HG02763 (cell line): ENCODE data around the gene GRID1.
"Not testable (repeated sequence)": the region's sequence is repeated elsewhere in the genome, so short reads cannot be mapped to it uniquely, and the experiment has no call there.

ENCODE experiments used
- ATAC-seq: cut with Tn5 transposase; IDR thresholded peaks from one replicate; pipeline ENCODE4 v1.9.1; 2021; ENCODE audit warnings: mild to moderate bottlenecking, moderate library complexity; ENCODE audit not compliant: unreplicated experiment

GRID1 gene

DNA sequence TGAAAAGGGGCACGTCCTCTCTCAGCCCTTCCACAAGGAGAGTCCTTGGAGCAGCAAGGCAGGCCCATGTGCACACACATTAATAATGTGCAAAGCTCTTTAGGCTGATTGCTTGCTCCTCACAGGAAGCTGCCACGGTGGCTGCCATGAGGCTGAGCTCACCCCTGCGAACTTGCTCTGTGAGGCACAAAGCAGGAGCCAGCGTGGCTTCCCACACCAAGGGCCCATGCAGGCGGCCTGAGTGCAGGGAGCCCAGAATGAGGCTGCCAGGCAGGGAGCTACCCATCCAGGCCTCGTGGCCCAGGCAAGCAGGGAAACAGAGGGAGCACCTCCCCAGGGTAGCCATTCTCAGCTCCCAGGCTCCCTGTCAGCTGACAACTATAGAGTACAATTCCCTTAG is 242.9 kb downstream of the GRID1 start:
- no peak for ATAC-seq

DNA sequence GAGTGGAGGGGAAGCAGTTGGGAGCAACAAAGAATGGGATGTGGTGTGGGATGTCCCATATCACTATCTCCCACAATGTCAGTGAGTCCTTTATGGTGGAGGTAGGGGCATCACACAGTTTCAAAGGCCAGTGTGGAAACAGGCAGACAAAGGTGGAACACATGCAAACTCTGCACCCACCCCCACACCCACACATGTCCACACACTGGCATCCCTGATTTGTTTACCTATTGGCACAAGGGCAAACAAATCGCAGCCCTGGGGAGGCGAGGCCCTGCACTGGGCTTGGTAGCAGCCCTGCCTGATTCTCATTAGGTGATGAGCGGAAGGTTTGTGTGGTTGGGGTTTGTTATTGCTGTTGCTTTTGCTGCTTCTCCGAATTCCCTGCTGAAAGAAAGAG is 243.3 kb downstream of the GRID1 start:
- ATAC-seq: no peak

DNA sequence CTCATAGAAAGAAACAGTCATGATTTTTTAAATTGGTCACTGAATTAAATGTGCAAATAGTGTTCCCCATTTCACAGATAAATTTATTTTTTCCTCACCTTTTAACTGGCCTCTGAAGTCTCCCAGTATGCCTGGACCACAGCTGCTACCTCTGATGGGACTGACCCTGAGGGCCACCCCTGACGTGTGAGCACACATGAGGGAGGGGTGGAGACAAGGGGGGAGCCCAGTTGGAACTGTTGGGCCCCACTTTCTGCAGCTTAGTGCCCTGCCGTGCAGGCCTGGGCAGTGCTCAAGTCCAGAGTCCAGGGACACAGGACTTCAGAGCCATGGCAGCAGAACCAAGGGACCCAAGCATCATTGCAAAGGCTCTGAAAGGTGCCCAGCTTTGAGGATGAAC is 243.9 kb downstream of the GRID1 start:
- no peak for ATAC-seq

DNA sequence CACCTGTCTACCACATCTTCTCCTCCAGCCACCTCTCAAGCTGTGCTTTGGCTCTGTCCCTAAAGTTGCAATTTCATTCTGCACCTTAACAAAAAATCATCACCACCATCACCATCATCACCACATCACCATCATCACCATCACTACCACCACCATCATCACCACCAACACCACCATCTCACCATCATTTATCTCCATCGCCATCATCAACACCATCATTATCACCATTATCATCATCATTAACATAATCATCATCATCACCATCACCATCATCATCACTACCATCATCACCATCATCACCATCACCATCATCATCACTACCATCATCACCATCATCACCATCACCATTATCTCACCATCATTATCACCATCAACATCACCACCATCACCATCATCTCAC is 245.4 kb downstream of the GRID1 start:
- ATAC-seq: no peak

DNA sequence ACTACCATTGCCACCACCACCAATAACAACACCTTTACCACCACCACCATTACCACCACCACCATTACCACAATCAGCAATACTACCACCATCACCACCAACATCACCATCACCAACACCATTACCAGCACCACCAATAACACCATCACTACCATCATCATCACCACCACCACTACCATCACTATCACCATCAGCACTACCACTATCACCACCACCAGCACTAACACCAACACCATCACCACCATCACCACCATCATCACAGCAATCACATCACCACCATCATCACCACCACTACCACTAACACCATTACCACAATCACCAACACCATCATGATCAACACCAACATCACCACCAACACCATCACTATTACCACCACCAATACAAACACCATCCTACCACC is 249.5 kb downstream of the GRID1 start:
- ATAC-seq: no peak

DNA sequence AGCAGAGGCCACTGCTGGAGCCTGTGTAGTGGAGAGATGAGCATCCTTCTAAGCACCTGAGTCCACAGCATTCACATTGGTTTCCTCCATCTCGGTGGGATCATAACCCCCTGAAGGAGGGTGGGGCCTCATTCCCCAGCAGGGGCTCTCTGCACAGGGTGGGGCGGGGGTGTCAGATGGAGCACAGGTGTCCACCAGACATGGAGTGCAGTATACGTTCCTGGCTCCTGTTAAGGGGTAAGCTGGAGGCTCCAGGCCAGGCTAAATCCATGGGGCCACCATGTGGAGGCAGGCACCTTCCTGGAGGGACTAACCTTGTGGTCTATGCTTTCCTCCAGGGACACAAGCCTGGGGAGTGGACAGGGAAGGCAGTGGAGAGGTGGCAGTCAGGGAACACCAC is 252.6 kb downstream of the GRID1 start:
- no peak for ATAC-seq

DNA sequence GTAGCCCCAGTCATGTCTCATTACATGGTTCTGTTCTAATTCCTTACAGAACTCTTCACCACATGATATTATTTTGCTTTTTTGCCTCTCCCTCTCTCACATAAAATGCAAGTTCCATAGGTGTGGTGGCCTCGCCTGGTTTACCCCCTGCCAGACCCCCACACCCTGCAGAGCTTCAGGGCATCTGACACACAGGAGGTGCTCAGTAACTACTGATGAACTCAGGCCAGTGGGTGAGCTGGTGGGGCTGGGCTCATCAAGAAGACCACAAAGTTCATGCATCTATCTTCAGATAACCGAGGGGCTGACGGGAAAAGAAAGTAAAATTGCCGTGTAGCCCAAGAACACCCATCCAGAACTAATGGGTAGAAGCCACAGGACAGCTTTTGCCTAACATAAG is 253.1 kb downstream of the GRID1 start:
- no peak for ATAC-seq

DNA sequence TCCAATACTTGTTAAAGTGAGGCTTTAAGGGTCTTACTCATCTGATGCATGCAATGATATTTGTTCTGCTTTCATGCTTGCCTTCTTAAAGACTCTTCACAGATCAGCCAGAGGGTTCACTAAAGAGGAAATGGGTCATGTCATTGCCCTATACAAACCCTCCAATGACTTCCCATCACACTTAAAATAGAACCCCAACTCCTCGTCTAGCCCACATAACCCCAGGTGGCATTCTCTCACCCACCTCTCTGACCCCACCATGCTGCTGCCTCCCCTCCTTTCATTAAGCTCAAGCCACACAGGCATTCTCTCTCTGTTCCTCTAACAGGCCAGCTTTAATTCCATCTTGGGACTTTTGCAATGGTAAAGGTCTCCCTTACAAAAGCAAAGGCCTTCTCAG is 253.6 kb downstream of the GRID1 start:
- ATAC-seq: no peak

DNA sequence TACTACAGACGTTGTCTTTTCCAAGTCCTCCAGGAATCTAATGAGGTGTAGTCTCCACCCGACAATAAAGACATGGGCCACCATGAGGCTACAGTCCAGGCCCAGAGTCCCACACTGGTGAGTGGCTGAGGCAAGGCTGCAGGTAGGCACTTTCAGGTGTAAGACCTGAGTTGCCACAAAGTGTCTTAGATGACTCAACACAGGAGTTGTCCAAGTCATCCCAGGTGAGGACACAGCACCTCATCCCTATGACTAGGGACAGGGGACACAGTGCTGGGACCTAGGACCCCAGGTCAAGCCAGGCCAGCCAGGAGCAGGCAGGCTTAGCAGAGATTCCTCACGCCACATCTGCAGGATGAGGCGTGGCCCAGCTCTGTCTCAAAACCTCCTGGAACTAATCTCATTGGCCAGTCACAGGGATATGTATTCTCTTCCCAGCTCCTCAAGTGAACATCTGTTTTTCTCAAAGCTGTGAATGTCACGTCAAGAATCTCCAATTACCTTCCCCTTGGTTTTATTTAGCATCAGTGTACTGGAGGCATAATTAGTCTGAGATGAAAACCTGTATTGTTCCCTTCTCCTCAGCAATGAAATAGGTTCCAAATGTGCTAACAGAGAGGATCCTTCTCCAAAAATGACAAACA is 254.6 kb downstream of the GRID1 start:
- ATAC-seq: no peak

DNA sequence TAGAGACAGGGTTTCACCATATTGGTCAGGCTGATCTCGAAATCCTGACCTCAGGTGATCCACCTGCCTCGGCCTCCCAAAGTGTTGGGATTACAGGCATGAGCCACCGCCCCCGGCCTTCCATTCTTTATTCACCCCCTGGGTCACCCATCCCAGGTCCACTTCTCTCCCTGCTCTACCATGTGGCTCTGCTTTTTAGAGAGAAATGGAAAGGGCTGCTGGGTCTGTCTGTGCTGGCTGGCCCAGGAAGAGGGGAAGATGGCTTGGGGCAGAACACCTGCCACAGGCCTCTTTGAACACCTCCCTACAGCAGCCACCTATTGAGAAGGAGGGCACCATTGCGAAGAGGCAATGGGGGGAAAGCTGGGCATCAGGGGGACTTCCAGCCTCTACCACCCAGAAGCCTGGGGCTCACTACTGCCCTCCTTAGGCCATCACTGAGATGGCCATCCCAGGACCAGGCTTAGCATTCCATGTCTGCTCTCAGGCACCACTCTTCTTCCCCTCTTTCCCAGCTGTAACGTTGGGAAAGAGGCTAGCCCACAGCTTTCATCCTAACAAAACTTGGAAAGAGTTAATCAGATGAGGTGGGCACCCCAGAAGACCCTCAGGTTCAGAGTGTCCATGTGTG is 256.3 kb downstream of the GRID1 start:
- no peak for ATAC-seq

DNA sequence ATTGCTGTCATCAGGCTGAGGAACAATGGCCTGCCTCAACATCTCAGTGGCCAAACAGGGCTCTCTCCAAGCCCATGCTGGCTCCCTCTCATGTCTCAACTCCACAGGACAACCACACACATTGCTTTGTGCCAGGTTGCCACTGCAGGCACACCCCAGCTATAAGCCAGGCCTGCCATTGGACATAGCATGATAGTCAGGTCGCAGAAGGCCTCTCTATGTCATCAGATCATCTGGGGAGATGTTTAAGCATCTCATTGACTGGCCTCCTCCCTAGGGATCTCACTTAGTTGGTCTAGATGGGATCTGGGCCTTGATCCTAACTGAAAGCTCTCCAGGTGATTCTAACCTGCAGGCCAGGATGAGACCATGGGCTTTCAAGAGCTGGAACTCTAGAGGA is 257.2 kb downstream of the GRID1 start:
- no peak for ATAC-seq

DNA sequence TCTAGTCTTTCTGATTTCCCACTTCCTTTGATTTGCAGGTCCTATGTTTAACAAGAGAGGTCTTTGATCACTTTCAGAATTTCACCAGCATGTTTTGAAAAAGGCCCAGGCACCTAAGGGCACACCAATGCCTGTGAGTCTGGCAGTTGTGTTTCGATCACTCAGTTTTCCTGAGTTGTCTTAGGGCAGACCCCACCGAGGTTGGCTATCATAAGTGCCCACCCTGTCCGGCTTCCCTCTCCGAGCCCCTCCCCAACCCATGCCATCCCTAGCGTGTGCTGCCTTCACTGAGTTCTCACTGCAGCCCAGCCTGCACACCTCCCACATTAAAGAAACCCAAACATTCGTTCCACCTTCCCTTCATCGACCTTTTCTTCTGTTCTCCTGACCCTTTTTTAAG is 257.9 kb downstream of the GRID1 start:
- ATAC-seq: no peak

DNA sequence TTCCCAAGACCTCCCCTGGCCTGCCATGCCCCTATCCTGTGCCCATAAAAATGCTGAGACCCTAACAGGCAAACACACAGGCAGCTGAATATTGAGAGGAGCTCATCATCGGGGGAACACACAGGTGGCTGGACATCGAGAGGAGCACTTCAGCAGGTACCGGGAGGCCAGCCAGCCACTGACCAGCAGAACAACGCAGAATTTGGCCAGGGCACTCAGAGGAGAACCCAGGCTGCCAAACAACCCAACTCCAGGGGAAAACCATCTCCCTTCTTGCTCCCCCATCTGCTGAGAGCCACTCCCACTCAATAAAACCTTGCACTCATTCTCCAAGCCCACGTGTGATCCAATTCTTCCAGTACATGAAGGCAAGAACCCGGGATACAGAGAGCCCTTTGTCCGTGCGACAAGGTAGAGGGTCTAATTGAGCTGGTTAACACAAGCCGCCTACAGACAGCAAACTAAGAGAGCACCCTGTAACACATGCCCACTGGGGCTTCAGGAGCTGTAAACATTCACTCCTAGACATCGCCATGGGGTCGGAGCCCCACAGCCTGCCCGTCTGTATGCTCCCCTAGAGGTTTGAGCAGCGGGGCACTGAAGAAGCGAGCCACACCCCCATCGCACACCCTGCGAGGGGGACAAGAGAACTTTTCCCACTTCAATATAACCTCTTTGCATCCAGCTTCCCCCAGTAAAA is 258.8 kb downstream of the GRID1 start:
- ATAC-seq: not testable (repeated sequence)

DNA sequence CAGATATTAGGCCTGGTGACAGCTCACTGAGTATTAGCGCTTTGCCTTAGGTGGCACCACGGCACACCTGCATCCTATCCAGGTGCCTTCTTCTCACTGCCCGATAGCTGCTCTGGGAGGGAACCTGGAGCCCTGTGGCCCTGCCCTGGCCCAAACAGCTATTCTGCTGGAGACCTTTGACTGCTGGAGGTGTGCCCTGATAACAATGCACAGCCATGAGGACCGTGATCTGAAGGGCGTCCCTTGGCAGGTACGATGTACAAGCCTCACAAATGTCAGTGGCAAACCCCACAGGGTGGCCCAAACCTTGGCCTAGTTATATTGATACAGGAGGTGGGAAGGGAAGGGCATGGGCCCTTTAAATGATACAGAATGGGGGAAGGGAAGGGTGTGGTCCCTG is 259.5 kb downstream of the GRID1 start:
- ATAC-seq: no peak

DNA sequence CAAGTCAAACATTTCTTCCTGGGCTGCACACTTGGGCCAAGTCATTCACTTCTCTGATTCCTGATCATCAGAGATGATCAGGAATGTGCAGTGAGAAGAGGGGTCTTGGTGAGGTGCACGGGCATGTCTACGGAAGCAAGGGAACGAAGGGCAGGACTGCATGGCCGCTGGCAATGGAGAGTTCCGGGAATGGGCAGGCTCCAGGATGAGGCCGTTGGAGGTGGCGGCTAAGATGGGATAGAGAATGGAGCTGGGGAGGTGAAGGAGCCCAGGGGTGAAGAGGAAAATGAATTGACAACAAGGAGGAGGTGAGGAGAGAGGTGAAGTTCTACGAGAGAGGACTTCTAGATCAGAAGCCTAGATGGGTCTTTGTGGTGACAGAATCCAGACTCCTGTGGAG is 260.0 kb downstream of the GRID1 start:
- no peak for ATAC-seq

DNA sequence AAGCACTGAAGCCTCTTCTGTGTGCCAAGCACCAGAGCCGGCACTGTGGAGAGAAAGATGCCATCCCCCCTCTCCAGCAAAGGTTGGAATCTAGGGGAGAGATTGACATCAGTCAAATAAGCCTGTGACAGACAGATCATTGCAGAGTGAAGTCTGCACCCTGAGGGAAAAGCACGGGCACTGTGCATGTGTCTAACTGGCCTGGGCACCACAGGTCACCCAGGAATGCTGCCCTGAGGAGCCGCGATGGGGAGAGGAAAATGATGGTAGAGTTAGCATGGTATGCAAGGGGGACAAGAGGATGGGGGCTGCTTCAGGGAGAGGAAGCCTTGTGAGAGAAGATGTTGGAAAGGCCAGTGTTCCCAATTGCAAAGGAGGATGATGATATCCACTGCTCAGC is 261.0 kb downstream of the GRID1 start:
- no peak for ATAC-seq

DNA sequence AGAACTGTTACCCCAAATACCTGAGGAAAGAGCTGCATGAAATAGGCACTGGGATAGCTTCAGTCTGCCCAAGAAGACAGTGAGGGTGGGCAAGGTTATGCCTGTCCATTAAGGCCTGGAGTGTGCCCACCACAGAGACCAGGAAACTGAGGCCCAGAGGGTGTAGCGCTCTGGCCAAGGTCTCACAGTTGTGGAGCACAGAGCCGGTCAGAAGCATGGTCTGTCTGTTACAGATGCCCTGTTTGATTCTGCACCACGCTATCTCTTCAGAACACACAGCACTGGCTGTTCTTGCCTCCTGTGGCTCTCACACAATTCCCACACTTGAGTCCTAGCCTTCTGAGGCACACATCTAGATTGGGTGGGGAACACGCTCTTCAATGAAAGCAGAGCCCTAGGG is 261.4 kb downstream of the GRID1 start:
- ATAC-seq: no peak

DNA sequence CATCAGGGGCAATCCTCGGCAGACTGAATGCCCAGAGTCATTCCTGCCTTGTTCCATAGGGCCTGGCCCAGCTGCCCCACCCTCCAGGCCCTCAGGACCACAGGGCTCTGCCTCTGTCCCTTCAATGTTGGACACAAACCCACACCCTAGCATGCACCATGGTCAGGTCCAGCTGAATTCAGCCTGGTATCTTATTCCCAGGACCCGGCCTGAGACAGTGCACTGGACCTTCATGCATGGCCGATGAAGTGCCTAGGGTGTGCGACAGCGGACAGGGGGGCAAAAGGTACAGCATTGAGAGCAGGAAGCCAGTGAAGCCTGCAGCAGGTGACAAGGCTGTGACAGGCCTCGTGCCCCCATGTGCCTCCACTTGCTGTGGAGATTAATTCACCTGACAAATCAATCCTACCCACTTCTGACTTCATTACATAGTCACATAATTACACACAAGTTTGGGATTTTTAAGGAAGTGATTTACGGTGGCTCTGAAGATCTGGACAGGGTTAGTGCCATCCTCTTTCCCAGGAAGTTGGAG is 261.9 kb downstream of the GRID1 start:
- no peak for ATAC-seq

DNA sequence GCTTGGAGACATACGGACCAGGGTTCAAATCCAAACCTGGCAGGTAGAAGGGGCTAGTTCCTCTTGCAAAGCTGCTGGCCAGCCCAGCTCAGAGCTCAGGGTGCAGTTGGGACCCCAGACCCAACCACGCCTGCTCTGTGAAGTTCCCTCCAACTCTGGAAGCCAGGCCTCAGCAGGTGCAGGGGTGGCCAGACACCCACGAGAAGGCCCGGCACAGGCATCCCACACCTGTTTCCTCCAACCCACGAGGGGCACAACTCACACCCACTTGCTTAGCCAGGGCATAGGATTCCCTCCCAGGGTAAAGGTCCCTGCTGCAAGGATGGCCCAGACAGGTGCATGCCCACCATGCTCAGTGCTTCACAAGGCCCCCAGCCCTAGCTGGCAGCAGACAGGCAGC is 262.4 kb downstream of the GRID1 start:
- no peak for ATAC-seq

DNA sequence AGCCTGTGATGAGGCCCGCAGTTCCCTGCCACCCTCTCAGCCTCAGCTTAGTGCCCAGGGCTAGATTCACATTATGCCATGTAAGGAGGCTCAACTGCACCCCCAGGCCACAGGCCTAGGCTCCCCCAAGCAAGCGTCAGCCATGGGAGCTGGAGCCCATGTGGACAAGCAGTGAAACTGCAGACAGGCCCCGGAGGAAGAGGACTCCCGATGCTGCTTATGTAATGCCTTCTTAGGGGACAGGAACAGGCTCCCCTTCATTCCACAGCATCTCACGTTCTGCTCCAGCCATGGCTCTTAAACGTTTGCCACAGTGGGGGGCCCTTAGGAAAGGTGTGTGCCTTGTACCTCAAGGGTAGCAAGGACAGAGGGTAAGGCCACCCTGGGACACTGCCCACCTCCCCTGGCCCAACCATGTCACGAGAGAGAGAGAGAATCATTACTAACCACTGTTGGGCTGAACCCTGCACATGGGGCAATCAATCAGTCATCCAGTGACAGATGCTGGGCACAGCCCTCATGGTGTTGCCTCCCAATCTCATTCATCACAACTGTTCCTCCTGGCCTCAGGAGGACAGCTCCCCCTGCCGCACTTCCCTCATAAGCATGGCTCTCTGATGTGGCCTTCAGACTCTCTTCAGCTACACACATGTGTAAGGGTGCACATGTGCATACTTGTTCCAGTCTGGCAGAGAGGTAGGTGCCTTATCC is 263.0 kb downstream of the GRID1 start:
- no peak for ATAC-seq

DNA sequence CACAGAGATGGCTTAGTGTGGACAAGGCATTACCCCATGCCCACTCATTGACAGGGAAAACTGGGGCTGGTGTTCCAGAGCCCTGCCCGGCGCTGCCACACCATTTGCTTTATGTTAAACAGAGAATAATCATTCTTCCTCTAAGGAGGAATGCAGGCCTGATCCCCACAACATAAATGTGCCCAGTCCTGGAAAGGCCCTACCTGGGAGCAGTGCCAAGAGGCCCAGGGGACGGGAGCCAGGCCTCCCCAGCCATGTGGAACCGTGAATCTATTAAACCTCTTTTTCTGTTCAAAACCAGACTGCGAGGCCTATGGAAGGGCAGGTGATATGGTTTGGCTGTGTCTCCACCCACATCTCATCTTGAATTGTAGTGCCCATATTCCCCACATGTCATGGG is 264.1 kb downstream of the GRID1 start:
- no peak for ATAC-seq

DNA sequence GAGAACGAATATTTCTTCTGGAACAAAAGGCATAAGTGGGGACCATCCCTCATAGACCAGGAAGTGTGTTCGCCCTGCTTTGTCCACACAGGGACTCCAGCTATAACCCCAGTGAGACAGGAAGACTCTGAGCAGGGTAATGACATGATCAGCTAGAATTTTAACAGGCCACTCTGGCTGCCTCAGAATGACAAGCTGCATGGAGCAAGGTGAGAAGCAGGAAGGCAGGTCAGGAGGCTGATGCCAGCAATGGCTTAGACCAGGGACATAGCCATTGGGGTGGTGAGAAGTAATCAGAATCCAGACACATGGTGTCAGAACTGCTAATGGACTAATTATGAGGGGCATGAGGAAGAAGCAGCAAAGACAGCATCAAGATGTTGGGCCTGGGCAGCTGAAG is 264.6 kb downstream of the GRID1 start:
- ATAC-seq: no peak
